Right lobe of liver (tissue), 4 donors: ENCODE measurements around the gene AAMP.

Experiments used
- CTCF ChIP-seq, 4 donors: fragments of 200-600 bp in 3 of 4; fragments of 450-650 bp in 1 of 4; IDR thresholded peaks; one replicate each; pipeline versions ENCODE4 v1.5.1 to v1.8.0; 2016 to 2022; ENCODE audit warnings: antibody characterized with exemption in 4 of 4, mild to moderate bottlenecking in 2 of 4
- POLR2A ChIP-seq: fragments of 450-650 bp; IDR thresholded peaks from one replicate; pipeline ENCODE4 v1.6.1; 2017; ENCODE audit warnings: antibody characterized with exemption, mild to moderate bottlenecking
- donor health status: DM: no; HTN: no; CAD: no.
- donor health status: DM: no; HTN: no; CAD: no.
- donor health status: DM: no; HTN: yes; CAD: no.

GRCh38 chr2:218305383-218305782, 35.4 kb upstream of the AAMP start:
- no peak for TF ChIP-seq POLR2A
- no peak for TF ChIP-seq CTCF (IDR thresholded peaks at IDR 0.05)
